Colonic mucosa (tissue), 4 donors: Measurements from ENCODE around the gene MTA1. TPM values are rescaled to one million over a fixed set of nuclear protein-coding genes. Genes with fewer than 3 reads are reported as not detected.

Experiments used
- DNase-seq: peaks from one replicate; pipeline ENCODE4 v3.0.0-alpha.2; 2020
- H3K27ac ChIP-seq: fragments of 200-600 bp; one replicate; pipeline ENCODE4 v1.8.0; 2021
- H3K27me3 ChIP-seq: fragments of 200-600 bp; one replicate; pipeline ENCODE4 v1.8.0; 2021
- H3K36me3 ChIP-seq: fragments of 200-600 bp; one replicate; pipeline ENCODE4 v1.8.0; 2021
- H3K4me1 ChIP-seq: fragments of 200-600 bp; one replicate; pipeline ENCODE4 v1.8.0; 2021; ENCODE audit warnings: mild to moderate bottlenecking
- H3K4me3 ChIP-seq: fragments of 200-600 bp; one replicate; pipeline ENCODE4 v1.8.0; 2021
- H3K9ac ChIP-seq, 2 donors: one replicate each; pipeline ENCODE4 v1.7.0; 2013; ENCODE audit warnings: control low read depth in 2 of 2, low read depth in 2 of 2, low read length in 2 of 2
- H3K9me3 ChIP-seq: fragments of 200-600 bp; one replicate; pipeline ENCODE4 v1.8.0; 2021
- CTCF ChIP-seq: fragments of 200-600 bp; IDR thresholded peaks from one replicate; pipeline ENCODE4 v1.8.0; 2022; ENCODE audit warnings: antibody characterized with exemption, mild to moderate bottlenecking
- intact Hi-C: fragments of 100-400 bp; cut with DNase I; formaldehyde crosslinking; loops from one replicate; pipeline ENCODE4 v1.14.1; 2022
- total RNA-seq, 2 donors: library from RNA; stranded (reverse); fragmentation: NEBNext Ultra II Directional in 1 of 2; extraction: Animal tissue kit (Norgen Biotek cat#: 25700) in 1 of 2; gene quantifications; one replicate each; pipeline ENCODE4 v1.2.1, GENCODE V29; 2021
- donor health status: healthy.
- donor health status: DM: no; HTN: no; CAD: no.
- donor health status: DM: no; HTN: no; CAD: no.

MTA1 gene
- total RNA-seq, 2 donors from 2014 or later: 47.0 to 90.2 TPM

DNA sequence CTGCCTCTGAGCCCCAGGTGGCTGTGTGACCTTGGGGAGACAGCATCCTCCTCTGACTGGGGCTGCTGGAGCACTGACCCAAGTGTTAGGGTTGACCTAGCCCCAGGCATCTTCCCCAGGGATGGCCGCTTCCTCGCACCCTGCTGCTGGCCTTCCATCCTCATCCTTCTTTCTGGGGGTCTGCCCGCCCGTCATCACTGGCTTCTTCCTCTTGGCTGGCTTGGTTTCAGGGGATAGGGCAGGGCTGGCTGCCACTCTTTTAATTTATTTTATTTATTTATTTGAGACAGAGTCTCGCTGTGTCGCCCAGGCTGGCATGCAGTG is 74.9 kb downstream of the MTA1 start:
- H3K4me1 ChIP-seq: no peaks in the 10 kb centered on the region
- no peak for TF ChIP-seq CTCF
- no peaks in the 10 kb centered on the region for H3K9me3 ChIP-seq
- H3K27me3 ChIP-seq: no peaks in the 10 kb centered on the region
- no peak overlapping the region for H3K9ac ChIP-seq
- no peaks in the 10 kb centered on the region for H3K36me3 ChIP-seq
- H3K27ac ChIP-seq: no peak overlapping the region
- H3K4me3 ChIP-seq: no peak overlapping the region
- intact Hi-C loops: loop anchor here (5.0 kb wide), 1 partner anchor 33 kb away; the partner anchor contains the start of gene TMEM121
- DNase-seq: no peak

DNA sequence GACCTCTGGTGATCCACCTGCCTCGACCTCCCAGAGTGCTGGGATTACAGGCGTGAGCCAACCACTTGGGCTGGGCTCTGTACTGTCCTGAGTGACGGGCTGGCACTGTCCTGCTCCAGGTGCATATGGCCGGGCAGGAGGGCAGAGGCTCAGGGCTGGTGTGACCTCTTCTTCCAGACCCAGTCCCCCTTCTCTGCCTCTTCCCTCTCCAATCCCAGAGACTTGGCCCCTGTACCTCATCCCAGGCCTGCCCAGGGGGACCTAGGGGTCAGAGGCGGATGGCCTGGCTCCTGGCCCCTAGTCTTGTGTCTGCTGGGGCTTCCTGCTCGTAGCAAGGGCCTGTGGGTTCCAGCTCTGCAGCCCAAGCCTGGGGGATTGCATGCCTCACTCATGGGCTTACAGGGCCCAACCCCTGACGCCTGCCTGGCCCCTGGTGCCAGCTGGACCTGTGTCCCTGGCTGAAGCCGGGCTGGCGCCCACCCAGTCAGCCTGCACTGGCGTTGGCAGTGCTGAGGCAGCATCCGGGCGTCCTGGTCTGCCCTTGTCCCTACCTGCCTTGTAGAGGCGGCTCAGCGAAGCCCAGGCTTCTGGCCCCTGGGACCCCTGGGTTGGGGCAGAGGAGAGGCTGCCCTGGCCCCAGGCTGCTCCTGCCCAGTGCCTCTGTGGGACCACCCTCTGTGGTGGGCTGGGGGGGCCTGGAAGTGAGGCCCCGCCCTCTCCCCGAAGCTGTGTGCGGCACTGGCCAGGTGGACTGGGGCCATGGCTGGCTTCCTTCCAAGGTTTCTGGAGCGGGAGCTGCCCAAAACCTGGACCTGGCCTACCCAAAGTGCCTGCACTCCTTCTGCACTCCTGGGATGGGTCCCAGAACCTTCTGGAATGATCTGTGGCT is 75.7 kb downstream of the MTA1 start:
- no peak overlapping the region for H3K9ac ChIP-seq
- H3K9me3 ChIP-seq: no peaks in the 10 kb centered on the region
- H3K4me3 ChIP-seq: no peak overlapping the region
- no peak overlapping the region for H3K27ac ChIP-seq
- no peak for DNase-seq
- H3K4me1 ChIP-seq: no peaks in the 10 kb centered on the region
- no peaks in the 10 kb centered on the region for H3K27me3 ChIP-seq
- no peak for TF ChIP-seq CTCF
- intact Hi-C loops: no loop called here
- H3K36me3 ChIP-seq: no peaks in the 10 kb centered on the region

GRCh38 chr14:105495990-105496830 is 76.6 kb downstream of the MTA1 start:
- H3K27ac ChIP-seq: no peak overlapping the region
- no peaks in the 10 kb centered on the region for H3K36me3 ChIP-seq
- TF ChIP-seq CTCF: no peak
- H3K9ac ChIP-seq: no peak overlapping the region
- no peaks in the 10 kb centered on the region for H3K9me3 ChIP-seq
- DNase-seq: no peak
- H3K4me1 ChIP-seq: no peaks in the 10 kb centered on the region
- H3K4me3 ChIP-seq: no peak overlapping the region
- intact Hi-C loops: no loop called here
- no peaks in the 10 kb centered on the region for H3K27me3 ChIP-seq

DNA sequence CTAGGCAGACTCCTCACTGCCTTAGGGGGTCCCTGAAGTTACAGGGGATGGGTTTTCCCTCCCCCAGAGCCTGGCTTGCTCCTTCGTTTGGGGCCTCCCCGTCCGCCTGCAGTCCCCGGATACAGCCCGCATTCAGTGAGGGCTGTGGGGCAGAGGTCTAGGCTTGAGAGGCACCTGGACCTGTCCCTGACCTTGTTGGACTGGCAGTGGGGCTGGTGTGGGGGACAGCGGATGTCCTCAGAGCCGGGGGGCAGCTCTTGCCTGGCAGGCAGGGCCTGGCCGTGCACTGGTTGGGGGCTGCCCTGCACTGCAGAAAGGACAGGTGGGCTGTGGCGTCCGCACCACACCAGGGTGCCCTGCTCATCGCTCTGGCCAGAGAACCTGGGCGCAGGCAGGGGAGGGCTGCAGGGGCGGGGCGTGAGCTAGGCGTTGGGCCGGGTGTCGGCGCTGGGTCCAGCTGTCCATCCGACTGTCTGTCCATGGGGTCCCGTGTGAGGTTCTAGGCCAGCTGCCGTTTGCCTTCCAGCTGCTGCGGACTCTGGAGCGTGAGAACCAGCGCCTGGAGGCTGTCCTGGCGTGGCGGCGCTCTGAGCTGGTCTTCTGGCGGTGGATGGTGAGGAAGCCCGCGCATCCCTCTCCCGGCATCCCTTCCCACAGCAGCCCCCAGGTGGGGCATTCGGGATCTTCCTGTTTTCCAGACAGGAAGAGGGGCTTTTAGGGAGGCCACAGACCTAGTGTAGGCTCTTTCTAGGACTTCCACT is 77.4 kb downstream of the MTA1 start:
- no peaks in the 10 kb centered on the region for H3K36me3 ChIP-seq
- H3K9me3 ChIP-seq: no peaks in the 10 kb centered on the region
- H3K4me1 ChIP-seq: no peaks in the 10 kb centered on the region
- no peak for DNase-seq
- no peak for TF ChIP-seq CTCF
- no peak overlapping the region for H3K9ac ChIP-seq
- intact Hi-C loops: no loop called here
- H3K4me3 ChIP-seq: no peak overlapping the region
- H3K27ac ChIP-seq: no peak overlapping the region
- no peaks in the 10 kb centered on the region for H3K27me3 ChIP-seq
